Measurements from ENCODE around the gene TNRC18.

DNA sequence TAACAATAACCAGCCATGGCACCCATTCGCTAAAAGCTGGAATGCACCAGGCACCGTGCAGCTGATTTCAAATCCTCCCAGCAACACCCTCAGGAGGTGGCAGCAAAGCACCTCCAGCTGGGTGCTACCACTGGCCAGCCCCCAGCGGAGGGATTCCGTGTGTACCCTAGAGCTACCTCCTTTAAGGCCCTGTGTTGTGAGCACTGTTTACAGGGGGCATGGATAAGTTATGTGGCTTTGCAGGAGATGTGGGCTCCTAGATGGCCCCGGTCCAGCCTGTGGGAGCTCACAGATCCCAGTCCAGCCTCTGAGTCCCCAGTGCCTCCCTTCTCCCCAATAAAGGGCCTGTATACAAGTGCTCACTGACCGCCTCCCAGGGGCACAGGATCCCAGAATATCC is 27.1 kb downstream of the TNRC18 start:
- TF ChIP-seq, protein P1, sequence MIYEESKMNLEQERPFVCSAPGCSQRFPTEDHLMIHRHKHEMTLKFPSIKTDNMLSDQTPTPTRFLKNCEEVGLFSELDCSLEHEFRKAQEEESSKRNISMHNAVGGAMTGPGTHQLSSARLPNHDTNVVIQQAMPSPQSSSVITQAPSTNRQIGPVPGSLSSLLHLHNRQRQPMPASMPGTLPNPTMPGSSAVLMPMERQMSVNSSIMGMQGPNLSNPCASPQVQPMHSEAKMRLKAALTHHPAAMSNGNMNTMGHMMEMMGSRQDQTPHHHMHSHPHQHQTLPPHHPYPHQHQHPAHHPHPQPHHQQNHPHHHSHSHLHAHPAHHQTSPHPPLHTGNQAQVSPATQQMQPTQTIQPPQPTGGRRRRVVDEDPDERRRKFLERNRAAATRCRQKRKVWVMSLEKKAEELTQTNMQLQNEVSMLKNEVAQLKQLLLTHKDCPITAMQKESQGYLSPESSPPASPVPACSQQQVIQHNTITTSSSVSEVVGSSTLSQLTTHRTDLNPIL (CRISPR knock-in tag; IDR thresholded peaks at IDR 0.05; ENCODE audit: low read depth): no peak
- TF ChIP-seq RARB (CRISPR knock-in tag; IDR thresholded peaks at IDR 0.05): no peak
- TF ChIP-seq ZC3H10 (CRISPR knock-in tag; IDR thresholded peaks at IDR 0.05): no peak
- TF ChIP-seq, protein P2, sequence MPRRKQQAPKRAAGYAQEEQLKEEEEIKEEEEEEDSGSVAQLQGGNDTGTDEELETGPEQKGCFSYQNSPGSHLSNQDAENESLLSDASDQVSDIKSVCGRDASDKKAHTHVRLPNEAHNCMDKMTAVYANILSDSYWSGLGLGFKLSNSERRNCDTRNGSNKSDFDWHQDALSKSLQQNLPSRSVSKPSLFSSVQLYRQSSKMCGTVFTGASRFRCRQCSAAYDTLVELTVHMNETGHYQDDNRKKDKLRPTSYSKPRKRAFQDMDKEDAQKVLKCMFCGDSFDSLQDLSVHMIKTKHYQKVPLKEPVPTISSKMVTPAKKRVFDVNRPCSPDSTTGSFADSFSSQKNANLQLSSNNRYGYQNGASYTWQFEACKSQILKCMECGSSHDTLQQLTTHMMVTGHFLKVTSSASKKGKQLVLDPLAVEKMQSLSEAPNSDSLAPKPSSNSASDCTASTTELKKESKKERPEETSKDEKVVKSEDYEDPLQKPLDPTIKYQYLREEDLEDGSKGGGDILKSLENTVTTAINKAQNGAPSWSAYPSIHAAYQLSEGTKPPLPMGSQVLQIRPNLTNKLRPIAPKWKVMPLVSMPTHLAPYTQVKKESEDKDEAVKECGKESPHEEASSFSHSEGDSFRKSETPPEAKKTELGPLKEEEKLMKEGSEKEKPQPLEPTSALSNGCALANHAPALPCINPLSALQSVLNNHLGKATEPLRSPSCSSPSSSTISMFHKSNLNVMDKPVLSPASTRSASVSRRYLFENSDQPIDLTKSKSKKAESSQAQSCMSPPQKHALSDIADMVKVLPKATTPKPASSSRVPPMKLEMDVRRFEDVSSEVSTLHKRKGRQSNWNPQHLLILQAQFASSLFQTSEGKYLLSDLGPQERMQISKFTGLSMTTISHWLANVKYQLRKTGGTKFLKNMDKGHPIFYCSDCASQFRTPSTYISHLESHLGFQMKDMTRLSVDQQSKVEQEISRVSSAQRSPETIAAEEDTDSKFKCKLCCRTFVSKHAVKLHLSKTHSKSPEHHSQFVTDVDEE (CRISPR knock-in tag; IDR thresholded peaks at IDR 0.05): no peak
- TF ChIP-seq, protein P3, sequence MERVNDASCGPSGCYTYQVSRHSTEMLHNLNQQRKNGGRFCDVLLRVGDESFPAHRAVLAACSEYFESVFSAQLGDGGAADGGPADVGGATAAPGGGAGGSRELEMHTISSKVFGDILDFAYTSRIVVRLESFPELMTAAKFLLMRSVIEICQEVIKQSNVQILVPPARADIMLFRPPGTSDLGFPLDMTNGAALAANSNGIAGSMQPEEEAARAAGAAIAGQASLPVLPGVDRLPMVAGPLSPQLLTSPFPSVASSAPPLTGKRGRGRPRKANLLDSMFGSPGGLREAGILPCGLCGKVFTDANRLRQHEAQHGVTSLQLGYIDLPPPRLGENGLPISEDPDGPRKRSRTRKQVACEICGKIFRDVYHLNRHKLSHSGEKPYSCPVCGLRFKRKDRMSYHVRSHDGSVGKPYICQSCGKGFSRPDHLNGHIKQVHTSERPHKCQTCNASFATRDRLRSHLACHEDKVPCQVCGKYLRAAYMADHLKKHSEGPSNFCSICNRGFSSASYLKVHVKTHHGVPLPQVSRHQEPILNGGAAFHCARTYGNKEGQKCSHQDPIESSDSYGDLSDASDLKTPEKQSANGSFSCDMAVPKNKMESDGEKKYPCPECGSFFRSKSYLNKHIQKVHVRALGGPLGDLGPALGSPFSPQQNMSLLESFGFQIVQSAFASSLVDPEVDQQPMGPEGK (CRISPR knock-in tag; IDR thresholded peaks at IDR 0.05; ENCODE audit: borderline replicate concordance): no peak
